AG04450 (cell line): ENCODE results near the gene KIFC3. TPM values are rescaled to one million over a fixed set of nuclear protein-coding genes. Genes with fewer than 3 reads are reported as not detected.

Experiments
- CTCF ChIA-PET: fragments of 300-600, 350-600 bp; formaldehyde crosslinking; extraction: SDS; loops from one replicate; lab custom pipeline; 2022; ENCODE audit warnings: antibody characterized with exemption, inconsistent platforms; lab: Charles Lee
- POLR2A ChIA-PET: fragments of 350-600 bp; formaldehyde crosslinking; extraction: SDS; loops from one replicate; lab custom pipeline; 2021; ENCODE audit warnings: antibody characterized with exemption, inconsistent platforms; lab: Yijun Ruan, JAX
- DNase-seq: peaks from one replicate; pipeline ENCODE4 v3.0.0-alpha.2; 2011; ENCODE audit warnings: low read depth, low spot score
- H3K27ac ChIP-seq: one replicate; pipeline ENCODE4 v1.5.1; 2012; ENCODE audit warnings: low read depth, low read length, control low read depth
- H3K27me3 ChIP-seq: one replicate; pipeline ENCODE4 v1.6.0; 2012; ENCODE audit warnings: low read length; ENCODE audit not compliant: control insufficient read depth, insufficient read depth
- H3K4me3 ChIP-seq: 2 replicates; pipeline ENCODE4 v1.5.1; 2011; ENCODE audit warnings: mild to moderate bottlenecking, low read depth, low read length, control low read depth
- H3K9me3 ChIP-seq: 2 replicates; pipeline ENCODE4 v1.5.1; 2012; ENCODE audit warnings: low read length; ENCODE audit not compliant: control insufficient read depth, insufficient read depth
- CTCF ChIP-seq: IDR thresholded peaks from 2 replicates; pipeline ENCODE4 v1.5.1; 2011; ENCODE audit warnings: low read depth, low read length, control low read depth, inconsistent platforms
- polyA plus RNA-seq: library from polyadenylated mRNA; depleted of rRNA; stranded (reverse); fragments of >200 nt; gene quantifications from 2 replicates; pipeline ENCODE4 v1.2.3, GENCODE V29; 2011

The KIFC3 gene
- polyA plus RNA-seq, 1 experiment: 24.4 TPM

- DNase-seq: no peak
- CTCF ChIA-PET: no interaction called here
- TF ChIP-seq CTCF: no peak
- Histone ChIP-seq H3K4me3 (no peak overlapping the region), H3K27me3 (peaks cover 2% of the 10 kb centered on the region), H3K9me3 (peaks cover 3% of the 10 kb centered on the region; the same call in 1 of the 2 replicates), H3K27ac (no peak overlapping the region)
- POLR2A ChIA-PET: no interaction called here
These were observed 73.2 kb downstream of the KIFC3 start for GRCh38 chr16:57729182-57729484.

DNA sequence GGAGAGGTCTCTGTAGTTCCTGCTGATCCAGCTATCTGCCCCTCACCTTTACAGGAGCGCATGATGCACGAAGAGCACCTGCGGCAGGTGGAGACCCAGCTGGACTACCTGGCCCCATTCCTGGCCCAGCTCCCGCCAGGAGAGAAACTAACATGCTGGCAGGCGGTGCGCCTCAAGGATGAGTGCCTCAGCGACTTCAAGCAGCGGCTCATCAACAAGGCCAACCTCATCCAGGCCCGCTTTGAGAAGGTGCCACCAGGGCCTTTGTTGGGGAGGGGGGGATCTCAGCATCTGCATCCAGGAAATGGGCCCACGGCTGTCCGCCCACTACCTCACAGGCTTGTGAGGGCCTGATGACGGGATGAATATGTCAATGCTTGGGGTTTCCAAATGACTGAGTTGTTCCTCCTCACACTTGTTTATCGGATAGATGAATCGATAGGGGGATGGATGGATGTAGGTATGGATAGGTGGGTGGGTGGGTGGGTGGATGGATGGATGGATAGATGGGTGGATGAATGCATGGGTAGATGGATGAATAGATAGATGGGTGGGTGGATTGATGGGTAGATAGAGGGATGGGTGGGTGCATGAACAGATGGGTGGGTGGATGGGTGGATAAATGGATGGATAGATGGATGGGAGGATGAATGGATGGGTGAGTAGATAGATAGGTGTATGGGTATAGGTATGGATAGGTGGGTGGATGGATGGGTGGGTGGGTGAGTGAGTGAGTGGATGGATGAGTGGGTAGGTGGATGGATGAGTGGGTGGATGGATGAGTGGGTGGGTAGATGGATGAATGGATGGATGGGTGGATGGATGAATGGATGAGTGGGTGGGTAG is 73.7 kb downstream of the KIFC3 start:
- TF ChIP-seq CTCF: no peak
- Histone ChIP-seq H3K27me3 (peaks cover 2% of the 10 kb centered on the region), H3K9me3 (no peaks in the 10 kb centered on the region; the same call in 1 of the 2 replicates), H3K27ac (no peak overlapping the region), H3K4me3 (no peak overlapping the region)
- POLR2A ChIA-PET: no interaction called here
- no peak for DNase-seq
- CTCF ChIA-PET: interaction anchor here (1.1 kb wide), 1 partner anchor 152 kb away, joined by 3 read pairs; no protein-coding TSS in a partner anchor

DNA sequence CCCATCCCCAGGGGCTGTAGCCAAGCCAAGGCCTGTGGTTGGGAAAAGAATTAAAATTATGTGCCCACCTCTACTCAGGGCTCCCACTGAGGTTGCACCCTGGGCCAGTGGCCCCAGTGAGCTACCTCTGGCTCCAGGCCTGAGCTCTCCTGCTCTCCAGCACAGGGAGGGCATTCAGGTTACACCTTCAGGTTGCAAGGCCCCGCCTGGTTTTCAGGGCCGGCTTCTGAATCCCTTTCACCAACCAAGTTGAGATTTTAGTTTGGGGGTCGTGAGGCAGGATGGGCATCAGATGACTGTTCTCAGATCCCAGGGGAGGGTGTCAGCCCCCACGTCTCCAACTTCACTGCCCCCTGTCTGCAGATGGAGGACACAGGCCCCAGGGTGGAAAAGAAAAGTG is 74.7 kb downstream of the KIFC3 start:
- POLR2A ChIA-PET: no interaction called here
- Histone ChIP-seq H3K27ac (no peak overlapping the region), H3K9me3 (no peaks in the 10 kb centered on the region; the same call in 1 of the 2 replicates), H3K27me3 (peaks cover 2% of the 10 kb centered on the region), H3K4me3 (no peak overlapping the region)
- TF ChIP-seq CTCF: no peak
- CTCF ChIA-PET: interaction anchor here (1.1 kb wide), 1 partner anchor 151 kb away, joined by 3 read pairs; no protein-coding TSS in a partner anchor
- no peak for DNase-seq

GRCh38 chr16:57726433-57726947 is 75.8 kb downstream of the KIFC3 start:
- no peak overlapping the region for H3K27ac ChIP-seq
- POLR2A ChIA-PET: no interaction called here
- peaks cover 2% of the 10 kb centered on the region for H3K27me3 ChIP-seq
- H3K9me3 ChIP-seq: no peaks in the 10 kb centered on the region; the same call in 1 of the 2 replicates
- DNase-seq: no peak
- TF ChIP-seq CTCF: no peak
- CTCF ChIA-PET: interaction anchor here (1.0 kb wide), 1 partner anchor 9 kb away, joined by 3 read pairs; no protein-coding TSS in a partner anchor
- no peak overlapping the region for H3K4me3 ChIP-seq

GRCh38 chr16:57725976-57726375 is 76.3 kb downstream of the KIFC3 start:
- no peak for TF ChIP-seq CTCF

More at GRCh38 chr16:57725976-57726375, 76.3 kb downstream of the KIFC3 start:
- POLR2A ChIA-PET: no interaction called here
- DNase-seq: no peak
- Histone ChIP-seq H3K27ac (no peak overlapping the region), H3K4me3 (no peak overlapping the region), H3K9me3 (no peaks in the 10 kb centered on the region; the same call in 1 of the 2 replicates), H3K27me3 (peaks cover 2% of the 10 kb centered on the region)
- CTCF ChIA-PET: interaction anchor here (0.6 to 1.0 kb wide), 2 partner anchors 9 to 54 kb away, joined by 3 read pairs; no protein-coding TSS in a partner anchor
